Kidney (tissue), 14 donors: ENCODE measurements around the gene RASA3. TPM values are rescaled to one million over a fixed set of nuclear protein-coding genes. Genes with fewer than 3 reads are reported as not detected.

Source experiments
- DNase-seq, 5 donors: peaks; one replicate each; pipeline ENCODE4 v3.0.0-alpha.2; 2013 to 2020
- FAIRE-seq: peaks from 2 replicates; lab custom pipeline; 2012; peaks lifted over from hg19 to GRCh38; lab: Jason Lieb, UNC
- H3K27ac ChIP-seq, 2 donors: one replicate each; pipeline ENCODE4 v1.7.0; 2013; ENCODE audit warnings: low read depth in 2 of 2, low read length in 2 of 2, inconsistent platforms in 1 of 2
- H3K27me3 ChIP-seq: one replicate; pipeline ENCODE4 v1.7.1; 2013; ENCODE audit warnings: low read length, inconsistent platforms; ENCODE audit not compliant: control insufficient read depth, insufficient read depth
- H3K36me3 ChIP-seq, 3 donors: one replicate each; pipeline versions ENCODE4 v1.7.0 to v1.7.1; 2013; ENCODE audit warnings: low read length in 3 of 3, control low read depth in 1 of 3, inconsistent platforms in 1 of 3; ENCODE audit not compliant: insufficient read depth in 3 of 3, control insufficient read depth in 2 of 3
- H3K4me1 ChIP-seq, 3 donors: one replicate each; pipeline versions ENCODE4 v1.7.0 to v1.7.1; 2013; ENCODE audit warnings: low read length in 3 of 3, inconsistent platforms in 1 of 3, low read depth in 1 of 3; ENCODE audit not compliant: control insufficient read depth in 2 of 3, insufficient read depth in 2 of 3
- H3K4me3 ChIP-seq, 3 donors: one replicate each; pipeline versions ENCODE4 v1.7.0 to v1.8.1; 2013; ENCODE audit warnings: low read length in 3 of 3, control low read depth in 1 of 3, inconsistent platforms in 1 of 3
- H3K9ac ChIP-seq, 3 donors: one replicate each; pipeline versions ENCODE4 v1.7.0 to v1.7.1; 2013; ENCODE audit warnings: low read length in 3 of 3, control low read depth in 1 of 3, inconsistent platforms in 1 of 3
- H3K9me3 ChIP-seq, 3 donors: one replicate each; pipeline versions ENCODE4 v1.7.0 to v1.7.1; 2013; ENCODE audit warnings: low read length in 3 of 3, control low read depth in 1 of 3, inconsistent platforms in 1 of 3; ENCODE audit not compliant: control insufficient read depth in 2 of 3, insufficient read depth in 1 of 3
- intact Hi-C: fragments of 100-400 bp; cut with DNase I; formaldehyde crosslinking; loops from one replicate; pipeline ENCODE4 v1.11.1; 2022
- polyA plus RNA-seq: library from polyadenylated mRNA; stranded (reverse); fragments of 350-450 nt; fragmentation: Illumina TruSeq; extraction: RNeasy Lipid Tissue Mini Kit (QIAGEN cat#74804); gene quantifications from one replicate; pipeline ENCODE4 v1.2.3, GENCODE V29; 2014; ENCODE audit warnings: low read depth, low replicate concordance; ENCODE audit not compliant: insufficient read depth
- total RNA-seq: library from RNA; stranded (reverse); fragmentation: NEBNext Ultra II Directional; extraction: Animal tissue kit (Norgen Biotek cat#: 25700); gene quantifications from one replicate; pipeline ENCODE4 v1.2.1, GENCODE V29; 2021
- TF ChIP-seq, protein P1 (sequence below): IDR thresholded peaks from 3 replicates; pipeline ENCODE4 v1.5.1; 2012; ENCODE audit warnings: mild to moderate bottlenecking, moderate library complexity, borderline replicate concordance; ENCODE audit not compliant: insufficient read depth; ENCODE audit errors: extremely low read depth
- donor health status: control.
- donor health status: control.
- donor health status: control.
- donor health status: control.
- donor health status: control.
- donor health status: DM: yes; HTN: yes; CAD: no.
- donor health status: Normal renal cell carcinoma (clear cell type).

The RASA3 gene
- total and polyA plus RNA-seq, 2 donors from 2014 or later: 4.2 to 28.8 TPM

DNA sequence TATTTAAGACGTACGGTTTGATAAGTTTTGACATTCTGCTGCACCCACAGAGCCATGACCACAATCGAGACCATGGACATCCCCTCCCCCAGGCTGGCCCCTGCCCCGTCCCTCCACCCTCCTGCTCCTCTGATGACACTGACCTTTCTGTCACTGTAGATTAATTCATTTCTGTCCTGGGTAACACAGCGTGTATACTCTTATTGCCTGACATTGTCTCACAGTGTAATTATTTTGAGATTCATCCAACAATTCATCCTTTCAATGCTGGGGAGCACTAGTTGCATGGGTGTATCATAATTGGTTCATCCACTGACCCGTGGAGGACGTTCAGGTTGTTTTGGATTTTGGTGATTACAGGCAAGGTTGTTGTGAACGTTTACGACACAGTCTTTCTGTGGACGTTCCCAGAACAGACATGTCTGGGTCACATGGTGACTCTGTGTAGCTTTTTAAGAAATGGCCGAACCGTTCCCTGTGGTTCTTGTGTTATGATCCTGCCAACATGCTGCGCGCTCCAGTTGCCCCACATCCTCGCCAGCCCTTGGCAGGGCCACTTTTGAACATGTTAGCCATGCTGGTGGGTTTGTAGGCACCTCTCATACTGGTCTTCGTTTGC, 200.5 kb downstream of the RASA3 start:
- Histone ChIP-seq H3K4me1 (peaks cover 0 to 10% (median 0%) of the 10 kb centered on the region in 3 donors), H3K9ac (no peak overlapping the region), H3K27me3 (no peaks in the 10 kb centered on the region), H3K27ac (no peak overlapping the region), H3K9me3 (no peaks in the 10 kb centered on the region), H3K4me3 (no peak overlapping the region), H3K36me3 (no peaks in the 10 kb centered on the region)
- DNase-seq (peak in 2 of 5 donors; percentile 25 to 35), FAIRE-seq (no peak)
- TF ChIP-seq, protein P1, sequence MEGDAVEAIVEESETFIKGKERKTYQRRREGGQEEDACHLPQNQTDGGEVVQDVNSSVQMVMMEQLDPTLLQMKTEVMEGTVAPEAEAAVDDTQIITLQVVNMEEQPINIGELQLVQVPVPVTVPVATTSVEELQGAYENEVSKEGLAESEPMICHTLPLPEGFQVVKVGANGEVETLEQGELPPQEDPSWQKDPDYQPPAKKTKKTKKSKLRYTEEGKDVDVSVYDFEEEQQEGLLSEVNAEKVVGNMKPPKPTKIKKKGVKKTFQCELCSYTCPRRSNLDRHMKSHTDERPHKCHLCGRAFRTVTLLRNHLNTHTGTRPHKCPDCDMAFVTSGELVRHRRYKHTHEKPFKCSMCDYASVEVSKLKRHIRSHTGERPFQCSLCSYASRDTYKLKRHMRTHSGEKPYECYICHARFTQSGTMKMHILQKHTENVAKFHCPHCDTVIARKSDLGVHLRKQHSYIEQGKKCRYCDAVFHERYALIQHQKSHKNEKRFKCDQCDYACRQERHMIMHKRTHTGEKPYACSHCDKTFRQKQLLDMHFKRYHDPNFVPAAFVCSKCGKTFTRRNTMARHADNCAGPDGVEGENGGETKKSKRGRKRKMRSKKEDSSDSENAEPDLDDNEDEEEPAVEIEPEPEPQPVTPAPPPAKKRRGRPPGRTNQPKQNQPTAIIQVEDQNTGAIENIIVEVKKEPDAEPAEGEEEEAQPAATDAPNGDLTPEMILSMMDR: no peak
- intact Hi-C loops: no loop called here

DNA sequence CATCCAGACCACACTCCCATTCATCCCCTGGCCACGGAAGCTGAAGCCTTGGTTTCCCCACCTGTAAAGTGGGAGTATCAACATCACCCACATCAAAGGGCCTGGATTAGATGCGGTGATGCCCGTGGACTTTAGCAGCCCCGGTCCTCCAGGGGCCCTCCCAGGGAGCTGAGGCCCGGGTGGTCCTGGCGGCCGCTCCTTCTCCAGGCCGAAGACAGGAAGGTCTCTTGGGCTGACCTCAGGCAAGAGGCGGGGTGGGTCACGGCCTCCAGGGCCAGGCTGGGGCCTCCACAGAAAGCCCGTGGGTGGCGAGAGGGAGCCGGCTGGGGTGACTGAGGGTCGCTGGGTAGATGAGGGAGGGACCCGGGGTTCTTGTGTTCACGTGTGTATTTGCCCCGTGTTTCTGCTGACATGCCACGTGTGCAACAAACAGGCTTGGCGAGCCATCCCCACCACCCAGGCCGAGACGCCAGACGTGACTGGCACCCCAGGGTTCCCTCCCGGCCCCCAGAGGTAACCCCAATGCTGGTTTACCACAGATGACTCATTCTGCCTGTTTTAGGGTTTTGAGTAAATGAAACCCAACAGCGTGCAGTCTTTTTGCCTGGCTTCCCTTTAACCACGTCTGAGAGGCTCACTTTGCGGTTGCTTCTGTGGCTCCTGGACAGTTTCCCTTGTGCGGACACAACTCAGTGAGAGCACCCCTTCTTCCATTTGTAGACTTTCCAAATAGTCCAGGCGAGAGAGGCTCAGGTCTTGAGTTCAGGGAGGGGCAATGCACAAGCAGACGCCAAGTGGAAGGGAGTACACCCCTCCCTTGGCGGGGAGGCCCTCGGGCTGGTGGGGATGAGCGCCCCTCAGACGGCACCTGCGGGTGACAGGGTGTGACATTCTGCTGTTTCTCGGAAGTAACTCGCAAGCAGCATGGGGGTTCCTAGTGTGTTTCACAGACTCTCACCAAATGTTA, 201.5 kb downstream of the RASA3 start:
- intact Hi-C loops: no loop called here
- FAIRE-seq: no peak
- peak in 2 of 5 donors; percentile 27 to 53 for DNase-seq

DNA sequence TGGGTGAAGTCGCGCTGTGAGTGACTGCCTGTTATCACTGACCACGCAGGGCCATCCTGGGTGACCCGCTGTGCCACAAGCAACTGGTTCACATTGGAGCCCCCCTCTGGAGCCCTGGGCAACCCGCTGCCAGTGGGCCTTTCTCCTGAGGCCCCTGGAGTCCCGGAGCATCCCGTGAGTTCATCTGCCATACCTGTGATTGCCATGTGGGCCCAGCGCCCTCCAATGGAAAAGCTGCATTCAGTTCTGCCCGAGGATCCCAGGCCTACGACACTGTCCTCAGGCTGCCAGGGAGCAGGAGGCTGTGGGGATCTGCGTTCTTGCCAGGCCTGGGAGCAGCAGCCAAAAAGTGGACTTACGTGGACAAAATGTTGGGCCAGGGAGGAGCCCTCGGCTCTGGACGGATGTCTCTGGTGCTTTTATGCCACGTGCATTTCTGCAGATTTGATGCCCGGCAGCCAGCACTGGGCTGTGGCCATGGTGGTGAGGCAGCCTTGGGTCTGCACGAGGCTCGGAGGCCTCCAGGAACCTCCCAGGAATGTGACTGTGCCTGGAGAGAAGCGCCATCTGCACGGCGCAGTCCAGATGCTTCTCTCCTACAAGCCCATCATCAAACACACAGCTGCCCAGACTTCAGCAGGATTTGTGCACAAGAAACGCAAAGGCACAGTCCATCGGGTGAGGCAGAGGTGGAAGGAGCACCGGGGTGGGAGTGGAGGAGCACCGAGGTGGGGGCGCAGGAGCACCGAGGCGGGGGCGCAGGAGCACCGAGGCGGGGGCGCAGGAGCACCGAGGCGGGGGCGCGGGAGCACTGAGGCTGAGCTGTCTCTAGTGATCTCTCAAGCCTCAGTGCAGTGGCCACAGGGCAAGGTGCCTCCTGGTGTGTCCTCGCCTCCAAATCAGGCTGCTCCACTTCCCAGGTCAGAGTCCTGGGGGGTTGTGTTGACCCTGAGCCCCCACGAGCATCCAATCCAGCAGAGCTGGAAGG, 202.5 kb downstream of the RASA3 start:
- Histone ChIP-seq H3K27me3 (no peaks in the 10 kb centered on the region), H3K9me3 (no peaks in the 10 kb centered on the region), H3K27ac (no peak overlapping the region), H3K4me1 (peaks cover 0 to 10% (median 0%) of the 10 kb centered on the region in 3 donors), H3K36me3 (no peaks in the 10 kb centered on the region), H3K9ac (no peak overlapping the region), H3K4me3 (no peak overlapping the region)
- DNase-seq (peak in 1 of 5 donors; percentile 28), FAIRE-seq (no peak)
- intact Hi-C loops: no loop called here
- TF ChIP-seq, protein P1: no peak

More for the DNA sequence above, 201.5 kb downstream of the RASA3 start:
- no peak overlapping the region for H3K27ac ChIP-seq
- no peak overlapping the region for H3K4me3 ChIP-seq
- no peak overlapping the region for H3K9ac ChIP-seq
- H3K27me3 ChIP-seq: no peaks in the 10 kb centered on the region
- H3K4me1 ChIP-seq: peaks cover 0 to 10% (median 0%) of the 10 kb centered on the region in 3 donors
- no peaks in the 10 kb centered on the region for H3K36me3 ChIP-seq
- H3K9me3 ChIP-seq: no peaks in the 10 kb centered on the region
- TF ChIP-seq, protein P1: no peak
